GM06990 (cell line): ENCODE measurements around the gene DCD.
A peak's percentile ranks its signal among the peaks of the same experiment; 100 is the strongest.

Experiments used
- DNase-seq: peaks from one replicate; pipeline ENCODE4 v3.0.0-alpha.2; 2011; ENCODE audit not compliant: insufficient read length; ENCODE audit errors: extremely low read depth
- H3K27me3 ChIP-seq: replicated peaks from 2 replicates; pipeline ENCODE4 v1.6.0; 2011; ENCODE audit warnings: low read length; ENCODE audit not compliant: control insufficient read depth, insufficient read depth
- H3K36me3 ChIP-seq: 2 replicates; pipeline ENCODE4 v1.5.1; 2011; ENCODE audit warnings: low read length; ENCODE audit not compliant: control insufficient read depth, insufficient read depth
- H3K4me3 ChIP-seq: replicated peaks from 2 replicates; pipeline ENCODE4 v1.5.1; 2011; ENCODE audit warnings: low read depth, mild to moderate bottlenecking, control low read depth, low read length
- TF ChIP-seq, protein P1 (sequence below): IDR thresholded peaks from 2 replicates; pipeline ENCODE4 v1.5.1; 2011; ENCODE audit warnings: low read length, control low read depth, mild to moderate bottlenecking, inconsistent platforms; ENCODE audit not compliant: insufficient read depth, poor library complexity, severe bottlenecking

Gene DCD

GRCh38 chr12:54658306-54659264 lies 10.4 kb upstream of the DCD start:
- TF ChIP-seq, protein P1, sequence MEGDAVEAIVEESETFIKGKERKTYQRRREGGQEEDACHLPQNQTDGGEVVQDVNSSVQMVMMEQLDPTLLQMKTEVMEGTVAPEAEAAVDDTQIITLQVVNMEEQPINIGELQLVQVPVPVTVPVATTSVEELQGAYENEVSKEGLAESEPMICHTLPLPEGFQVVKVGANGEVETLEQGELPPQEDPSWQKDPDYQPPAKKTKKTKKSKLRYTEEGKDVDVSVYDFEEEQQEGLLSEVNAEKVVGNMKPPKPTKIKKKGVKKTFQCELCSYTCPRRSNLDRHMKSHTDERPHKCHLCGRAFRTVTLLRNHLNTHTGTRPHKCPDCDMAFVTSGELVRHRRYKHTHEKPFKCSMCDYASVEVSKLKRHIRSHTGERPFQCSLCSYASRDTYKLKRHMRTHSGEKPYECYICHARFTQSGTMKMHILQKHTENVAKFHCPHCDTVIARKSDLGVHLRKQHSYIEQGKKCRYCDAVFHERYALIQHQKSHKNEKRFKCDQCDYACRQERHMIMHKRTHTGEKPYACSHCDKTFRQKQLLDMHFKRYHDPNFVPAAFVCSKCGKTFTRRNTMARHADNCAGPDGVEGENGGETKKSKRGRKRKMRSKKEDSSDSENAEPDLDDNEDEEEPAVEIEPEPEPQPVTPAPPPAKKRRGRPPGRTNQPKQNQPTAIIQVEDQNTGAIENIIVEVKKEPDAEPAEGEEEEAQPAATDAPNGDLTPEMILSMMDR: peak; percentile 90
- Histone ChIP-seq H3K27me3 (no peaks in the 10 kb centered on the region; the same call in 1 of the 2 replicates), H3K36me3 (no peaks in the 10 kb centered on the region), H3K4me3 (no peak overlapping the region)
- no peak for DNase-seq

DNA sequence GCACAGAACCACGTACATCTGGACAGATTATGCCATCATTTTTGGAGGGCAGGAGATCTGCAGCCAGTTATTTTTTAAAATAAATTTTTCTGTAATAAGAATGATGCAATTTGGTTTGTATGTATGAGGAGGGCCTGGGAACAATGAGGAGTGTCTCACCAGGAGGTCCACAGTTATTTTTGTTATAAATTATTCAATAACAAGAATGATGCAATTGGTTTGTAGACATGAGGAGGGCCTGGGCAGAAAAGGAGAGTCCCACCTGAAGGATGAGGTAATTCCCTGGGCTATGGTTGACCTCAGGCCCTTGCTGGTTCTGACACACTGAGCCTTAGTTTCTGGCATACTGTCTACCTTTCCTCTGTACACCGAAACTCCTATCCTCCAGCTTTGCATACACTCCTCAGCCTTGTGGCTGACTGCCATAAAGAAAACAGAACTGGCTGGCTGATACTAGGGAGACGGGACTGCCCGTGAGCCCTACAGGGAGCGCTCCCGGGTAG lies 9.0 kb upstream of the DCD start:
- TF ChIP-seq, protein P1: no peak
- Histone ChIP-seq H3K4me3 (no peak overlapping the region), H3K27me3 (no peaks in the 10 kb centered on the region; the same call in 1 of the 2 replicates), H3K36me3 (no peaks in the 10 kb centered on the region)
- DNase-seq: no peak

DNA sequence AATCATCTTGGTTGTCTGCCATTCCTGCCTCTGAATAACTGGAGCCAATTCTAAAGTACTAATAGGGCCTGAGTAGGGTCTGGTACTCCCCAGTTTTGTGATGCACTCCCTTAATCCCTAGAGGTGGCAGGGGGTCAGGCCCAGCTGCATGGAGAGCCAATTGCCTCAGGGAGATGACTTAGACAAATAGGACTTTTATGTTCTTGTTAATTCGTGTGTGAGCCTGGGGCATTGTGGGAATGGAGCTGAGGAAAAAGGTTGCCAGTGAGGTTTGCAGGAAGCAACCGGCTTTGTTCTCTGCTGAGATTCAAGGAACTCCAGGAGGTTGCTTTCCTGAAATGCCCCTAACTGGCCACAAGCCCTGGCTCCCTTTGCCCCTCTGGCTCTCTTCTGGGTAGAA lies 6.8 kb upstream of the DCD start:
- TF ChIP-seq, protein P1: no peak
- Histone ChIP-seq H3K27me3 (peaks cover under 1% of the 10 kb centered on the region), H3K4me3 (no peak overlapping the region), H3K36me3 (no peaks in the 10 kb centered on the region)
- DNase-seq: no peak

- TF ChIP-seq, protein P1: no peak
- peaks cover 4% of the 10 kb centered on the region for H3K27me3 ChIP-seq
Measured at GRCh38 chr12:54653025-54653424, 4.9 kb upstream of the DCD start.

GRCh38 chr12:54650889-54651288 lies 2.7 kb upstream of the DCD start:
- Histone ChIP-seq H3K4me3 (no peak overlapping the region), H3K36me3 (no peaks in the 10 kb centered on the region), H3K27me3 (peaks cover 6% of the 10 kb centered on the region)
- no peak for DNase-seq
- TF ChIP-seq, protein P1: no peak

More at GRCh38 chr12:54653025-54653424, 4.9 kb upstream of the DCD start:
- Histone ChIP-seq H3K4me3 (no peak overlapping the region), H3K36me3 (no peaks in the 10 kb centered on the region)
- no peak for DNase-seq
